Endothelial cell of umbilical vein (primary cell): ENCODE results near the gene CCDC86. TPM values are rescaled to one million over a fixed set of nuclear protein-coding genes. Genes with fewer than 3 reads are reported as not detected.

Source experiments
- BruUV-seq: library from RNA; stranded (reverse); fragments of 400-500 nt; replicated peaks from 2 replicates; lab custom pipeline; 2021; lab: Mats Ljungman, UMichigan
- CTCF ChIA-PET: fragments of 300-600, 350-600 bp; sonication (Branson Sonifier 250); formaldehyde crosslinking; loops from one replicate; lab custom pipeline; 2021; ENCODE audit warnings: antibody characterized with exemption, inconsistent platforms; lab: Charles Lee
- POLR2A ChIA-PET: fragments of 300-600, 350-600 bp; sonication (Branson Sonifier 250); formaldehyde crosslinking; loops from one replicate; lab custom pipeline; 2021; ENCODE audit warnings: antibody characterized with exemption, inconsistent platforms; lab: Charles Lee
- DNase-seq: peaks from one replicate; pipeline ENCODE4 v3.0.0-alpha.2; 2011; ENCODE audit warnings: low read depth, low spot score
- FAIRE-seq: peaks from 2 replicates; lab custom pipeline; 2011; peaks lifted over from hg19 to GRCh38; lab: Jason Lieb, UNC
- H2AFZ ChIP-seq: 2 replicates; pipeline ENCODE4 v1.6.0; 2012; ENCODE audit warnings: low read depth, low read length, control low read depth, inconsistent platforms
- H3K27ac ChIP-seq: 2 replicates; pipeline ENCODE4 v1.5.1; 2011; ENCODE audit warnings: low read depth, mild to moderate bottlenecking, control low read depth, low read length, moderate library complexity; ENCODE audit not compliant: insufficient read depth
- H3K27me3 ChIP-seq, 2 experiments: 2 replicates each; pipeline versions ENCODE4 v1.6.0 to v1.6.1; 2011; ENCODE audit warnings: low read length in 2 of 2, mixed read lengths in 1 of 2; ENCODE audit not compliant: control insufficient read depth in 2 of 2, insufficient read depth in 2 of 2
- H3K36me3 ChIP-seq, 2 experiments: 2 replicates in 1 of 2; 3 replicates in 1 of 2; pipeline ENCODE4 v1.5.1; 2011; ENCODE audit warnings: low read length in 2 of 2, mild to moderate bottlenecking in 1 of 2, moderate library complexity in 1 of 2; ENCODE audit not compliant: control insufficient read depth in 2 of 2, insufficient read depth in 2 of 2; ENCODE audit errors: extremely low read depth in 1 of 2
- H3K4me1 ChIP-seq: 3 replicates; pipeline ENCODE4 v1.5.1; 2011; ENCODE audit warnings: mild to moderate bottlenecking, low read length; ENCODE audit not compliant: control insufficient read depth, insufficient read depth; ENCODE audit errors: extremely low read depth
- H3K4me2 ChIP-seq: 2 replicates; pipeline ENCODE4 v1.6.1; 2011; ENCODE audit warnings: low read length, control low read depth, mixed read lengths; ENCODE audit not compliant: insufficient read depth
- H3K4me3 ChIP-seq, 3 experiments: fragments of 200-600 bp in 1 of 3; sonication (generic), shearing (Covaris generic) in 1 of 3; replicated peaks in 1 of 3; 2 replicates each; pipeline ENCODE4 v1.5.1; 2011 to 2016; ENCODE audit warnings: control low read depth in 3 of 3, low read length in 3 of 3, mild to moderate bottlenecking in 2 of 3, inconsistent platforms in 1 of 3, low read depth in 1 of 3, moderate library complexity in 1 of 3; ENCODE audit not compliant: insufficient read depth in 1 of 3
- H3K79me2 ChIP-seq: 2 replicates; pipeline ENCODE4 v1.6.0; 2012; ENCODE audit warnings: low read length, inconsistent platforms; ENCODE audit not compliant: control insufficient read depth, insufficient read depth
- H3K9ac ChIP-seq: replicated peaks from 2 replicates; pipeline ENCODE3; 2011; ENCODE audit warnings: low read length, control low read depth; ENCODE audit not compliant: insufficient read depth; ENCODE audit errors: extremely low read depth
- H3K9me1 ChIP-seq: replicated peaks from 3 replicates; pipeline ENCODE4 v1.6.0; 2011; ENCODE audit warnings: mild to moderate bottlenecking, low read length; ENCODE audit not compliant: control insufficient read depth, insufficient read depth; ENCODE audit errors: extremely low read depth
- H3K9me3 ChIP-seq: replicated peaks from 2 replicates; pipeline ENCODE4 v1.5.1; 2012; ENCODE audit warnings: low read length, inconsistent platforms; ENCODE audit not compliant: control insufficient read depth, insufficient read depth
- H4K20me1 ChIP-seq: replicated peaks from 2 replicates; pipeline ENCODE3; 2011; ENCODE audit warnings: mild to moderate bottlenecking, low read length; ENCODE audit not compliant: control insufficient read depth, insufficient read depth; ENCODE audit errors: extremely low read depth
- EZH2 ChIP-seq: IDR thresholded peaks from 2 replicates; pipeline ENCODE4 v1.6.1; 2012; ENCODE audit warnings: borderline replicate concordance, low read depth, mild to moderate bottlenecking, moderate library complexity, low read length, inconsistent platforms; ENCODE audit not compliant: severe bottlenecking
- FOS ChIP-seq: IDR thresholded peaks from 2 replicates; pipeline ENCODE4 v1.6.1; 2011; ENCODE audit warnings: mild to moderate bottlenecking, low read length, moderate library complexity, borderline replicate concordance; ENCODE audit not compliant: insufficient read depth
- GATA2 ChIP-seq: IDR thresholded peaks from 2 replicates; pipeline ENCODE4 v1.7.0; 2011; ENCODE audit warnings: low read depth, mild to moderate bottlenecking, moderate library complexity, mixed read lengths, low read length; ENCODE audit not compliant: insufficient read length, insufficient read depth
- JUN ChIP-seq: IDR thresholded peaks from 2 replicates; pipeline ENCODE4 v1.6.1; 2011; ENCODE audit warnings: borderline replicate concordance, low read depth; ENCODE audit not compliant: insufficient read length, insufficient read depth
- MYC ChIP-seq: IDR thresholded peaks from one replicate; pipeline ENCODE4 v1.6.1; 2011; ENCODE audit warnings: mild to moderate bottlenecking, low read depth, low read length
- POLR2A ChIP-seq: IDR thresholded peaks from 2 replicates; pipeline ENCODE4 v1.6.1; 2012; ENCODE audit warnings: low read depth, mild to moderate bottlenecking, control low read depth, low read length
- POLR2AphosphoS5 ChIP-seq: IDR thresholded peaks from 2 replicates; pipeline ENCODE4 v1.6.1; 2012; ENCODE audit warnings: low read depth, mild to moderate bottlenecking, control low read depth, low read length, moderate library complexity; ENCODE audit not compliant: insufficient read depth
- dilution Hi-C: fragments of 300-500 bp; cut with MboI; formaldehyde crosslinking; loops from one replicate; pipeline ENCODE4 v1.15.0; 2019; ENCODE audit warnings: low sequenced_read_pairs; ENCODE audit not compliant: extremely low pct_ligation_motif_present
- intact Hi-C: fragments of 100-400 bp; cut with micrococcal nuclease; formaldehyde crosslinking; loops from one replicate; pipeline ENCODE4 v1.10.0; 2022
- polyA plus RNA-seq, 4 experiments: library from polyadenylated mRNA; depleted of rRNA in 3 of 4; stranded (reverse) in 3 of 4; unstranded in 1 of 4; fragments of >200 nt; gene quantifications; 2 replicates each; pipeline versions ENCODE4 v1.2.1 to v1.2.3, GENCODE V29; 2011 to 2012; ENCODE audit warnings: missing spikeins in 1 of 4
- total RNA-seq: library from RNA; stranded (reverse); gene quantifications from 2 replicates; pipeline ENCODE4 v1.2.3, GENCODE V29; 2021
- TF ChIP-seq, protein P1 (sequence below): IDR thresholded peaks from 2 replicates; pipeline ENCODE4 v1.6.1; 2011; ENCODE audit not compliant: insufficient read depth, insufficient read length
- TF ChIP-seq, protein P2 (sequence below), 2 donors: IDR thresholded peaks; 1 replicate in 1 of 2; 2 replicates in 1 of 2; pipeline ENCODE4 v1.5.1; 2011; ENCODE audit warnings: low read length in 2 of 2, mild to moderate bottlenecking in 2 of 2, moderate library complexity in 2 of 2, control low read depth in 1 of 2, inconsistent platforms in 1 of 2, low read depth in 1 of 2; ENCODE audit not compliant: insufficient read depth in 1 of 2; ENCODE audit errors: extremely low read depth in 1 of 2

CCDC86 gene
- total and polyA plus RNA-seq, 2 donors (not counting 3 experiments of a cell fraction or from before 2014, with no cell fraction given): 29.8 to 60.8 TPM

DNA sequence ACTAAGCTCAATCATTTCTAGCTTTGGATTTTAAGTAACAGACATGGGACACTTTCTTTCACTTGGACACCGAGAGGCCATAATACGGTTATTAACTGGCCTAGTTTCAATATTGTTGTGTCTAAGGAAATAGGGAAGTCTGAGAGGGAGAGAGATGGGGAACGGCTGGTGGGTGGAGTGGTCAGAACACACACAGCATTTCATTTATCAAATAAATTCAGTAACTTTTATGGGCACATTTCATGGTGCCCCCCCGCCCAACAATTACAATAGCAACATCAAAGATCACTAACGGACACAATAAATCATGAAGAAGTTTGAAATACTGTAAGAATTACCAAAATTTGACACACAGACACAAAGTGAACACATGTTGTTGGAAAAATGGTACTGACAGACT, 53.8 kb downstream of the CCDC86 start:
- no peak for DNase-seq
- Histone ChIP-seq H3K27me3 (no peaks in the 10 kb centered on the region), H3K79me2 (no peaks in the 10 kb centered on the region), H3K9me3 (no peaks in the 10 kb centered on the region), H3K9ac (no peak overlapping the region), H3K4me2 (no peak overlapping the region), H4K20me1 (no peaks in the 10 kb centered on the region), H3K4me1 (peaks cover 14% of the 10 kb centered on the region), H3K36me3 (peaks cover 29 to 31% of the 10 kb centered on the region in 2 experiments), H2AFZ (no peak overlapping the region), H3K4me3 (no peak overlapping the region), H3K27ac (no peak overlapping the region), H3K9me1 (no peaks in the 10 kb centered on the region)
- FAIRE-seq: no peak
- TF ChIP-seq JUN (no peak), EZH2 (no peak), FOS (no peak), POLR2A (no peak), GATA2 (no peak), POLR2AphosphoS5 (no peak), MYC (no peak)
- TF ChIP-seq, protein P1, sequence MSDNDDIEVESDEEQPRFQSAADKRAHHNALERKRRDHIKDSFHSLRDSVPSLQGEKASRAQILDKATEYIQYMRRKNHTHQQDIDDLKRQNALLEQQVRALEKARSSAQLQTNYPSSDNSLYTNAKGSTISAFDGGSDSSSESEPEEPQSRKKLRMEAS: no peak
- TF ChIP-seq, protein P2, sequence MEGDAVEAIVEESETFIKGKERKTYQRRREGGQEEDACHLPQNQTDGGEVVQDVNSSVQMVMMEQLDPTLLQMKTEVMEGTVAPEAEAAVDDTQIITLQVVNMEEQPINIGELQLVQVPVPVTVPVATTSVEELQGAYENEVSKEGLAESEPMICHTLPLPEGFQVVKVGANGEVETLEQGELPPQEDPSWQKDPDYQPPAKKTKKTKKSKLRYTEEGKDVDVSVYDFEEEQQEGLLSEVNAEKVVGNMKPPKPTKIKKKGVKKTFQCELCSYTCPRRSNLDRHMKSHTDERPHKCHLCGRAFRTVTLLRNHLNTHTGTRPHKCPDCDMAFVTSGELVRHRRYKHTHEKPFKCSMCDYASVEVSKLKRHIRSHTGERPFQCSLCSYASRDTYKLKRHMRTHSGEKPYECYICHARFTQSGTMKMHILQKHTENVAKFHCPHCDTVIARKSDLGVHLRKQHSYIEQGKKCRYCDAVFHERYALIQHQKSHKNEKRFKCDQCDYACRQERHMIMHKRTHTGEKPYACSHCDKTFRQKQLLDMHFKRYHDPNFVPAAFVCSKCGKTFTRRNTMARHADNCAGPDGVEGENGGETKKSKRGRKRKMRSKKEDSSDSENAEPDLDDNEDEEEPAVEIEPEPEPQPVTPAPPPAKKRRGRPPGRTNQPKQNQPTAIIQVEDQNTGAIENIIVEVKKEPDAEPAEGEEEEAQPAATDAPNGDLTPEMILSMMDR (IDR thresholded peaks at IDR 0.05; ENCODE audit: extremely low read depth in 1 of 2, insufficient read depth in 1 of 2, low read depth in 1 of 2, low read length in 2 of 2): no peak
- CTCF ChIA-PET: interaction anchor here (0.6 to 13.1 kb wide), 4 partner anchors 8 to 120 kb away, joined by 3 to 300 read pairs (median 4); no protein-coding TSS in a partner anchor
- intact Hi-C loops: no loop called here
- dilution Hi-C loops: no loop called here
- POLR2A ChIA-PET: no interaction called here
- no TSS peak for BruUV-seq
